IMR-90 (cell line): Measurements from ENCODE around the gene NUDT5. TPM values are rescaled to one million over a fixed set of nuclear protein-coding genes. Genes with fewer than 3 reads are reported as not detected.

Source experiments
- ATAC-seq: fragments of 200-7000 bp; cut with Tn5 transposase; 2 replicates; pipeline ENCODE4 v1.9.1; 2020; ENCODE audit warnings: low read depth, mild to moderate bottlenecking, moderate library complexity
- BruUV-seq: library from RNA; stranded (reverse); fragments of 400-500 nt; replicated peaks from 2 replicates; lab custom pipeline; 2021; lab: Mats Ljungman, UMichigan
- CTCF ChIA-PET: fragments of 300-600 bp; formaldehyde crosslinking; extraction: SDS; loops from one replicate; lab custom pipeline; 2021; ENCODE audit warnings: antibody characterized with exemption; lab: Yijun Ruan, JAX
- POLR2A ChIA-PET: fragments of 300-600 bp; sonication (Branson Sonifier 250); formaldehyde crosslinking; loops from one replicate; lab custom pipeline; 2022; ENCODE audit warnings: antibody characterized with exemption; ENCODE audit not compliant: unreplicated experiment; lab: Charles Lee
- DNase-seq: peaks from one replicate; pipeline ENCODE4 v3.0.0; 2013
- H2AFZ ChIP-seq: replicated peaks from 2 replicates; pipeline ENCODE3; 2013; ENCODE audit warnings: low read length, mild to moderate bottlenecking; ENCODE audit not compliant: poor library complexity
- H2AK5ac ChIP-seq: 2 replicates; pipeline ENCODE4 v1.6.1; 2013; ENCODE audit warnings: low read depth, low read length, inconsistent platforms
- H2AK9ac ChIP-seq: replicated peaks from 2 replicates; pipeline ENCODE3; 2013; ENCODE audit warnings: mild to moderate bottlenecking, low read depth, low read length, moderate library complexity; ENCODE audit not compliant: poor library complexity
- H2BK120ac ChIP-seq: 2 replicates; pipeline ENCODE4 v1.6.1; 2013; ENCODE audit warnings: low read depth, low read length, inconsistent platforms
- H2BK15ac ChIP-seq: 3 replicates; pipeline ENCODE4 v1.6.1; 2013; ENCODE audit warnings: low read depth, low read length, inconsistent platforms
- H2BK20ac ChIP-seq: 2 replicates; pipeline ENCODE4 v1.6.1; 2013; ENCODE audit warnings: low read depth, mild to moderate bottlenecking, inconsistent platforms, low read length, moderate library complexity
- H2BK5ac ChIP-seq: 2 replicates; pipeline ENCODE4 v1.6.1; 2013; ENCODE audit warnings: mild to moderate bottlenecking, low read depth, low read length, inconsistent platforms; ENCODE audit not compliant: poor library complexity, severe bottlenecking
- H3K14ac ChIP-seq: replicated peaks from 2 replicates; pipeline ENCODE4 v1.6.1; 2013; ENCODE audit warnings: low read depth, low read length, inconsistent platforms
- H3K18ac ChIP-seq: 2 replicates; pipeline ENCODE4 v1.6.1; 2013; ENCODE audit warnings: low read depth, low read length, control low read depth
- H3K23ac ChIP-seq: 2 replicates; pipeline ENCODE4 v1.6.1; 2013; ENCODE audit warnings: low read depth, low read length, inconsistent platforms
- H3K27ac ChIP-seq: 2 replicates; pipeline ENCODE4 v1.5.1; 2013; ENCODE audit warnings: mild to moderate bottlenecking, control low read depth, low read length; ENCODE audit not compliant: insufficient read depth
- H3K27me3 ChIP-seq: 2 replicates; pipeline ENCODE4 v1.6.1; 2013; ENCODE audit warnings: low read length; ENCODE audit not compliant: control insufficient read depth, insufficient read depth
- H3K36me3 ChIP-seq: 2 replicates; pipeline ENCODE4 v1.6.1; 2013; ENCODE audit warnings: low read length, mixed read lengths; ENCODE audit not compliant: control insufficient read depth, insufficient read depth
- H3K4ac ChIP-seq: 2 replicates; pipeline ENCODE4 v1.6.1; 2013; ENCODE audit warnings: low read depth, low read length, inconsistent platforms
- H3K4me1 ChIP-seq: 2 replicates; pipeline ENCODE4 v1.6.1; 2013; ENCODE audit warnings: low read length, mixed read lengths; ENCODE audit not compliant: control insufficient read depth, insufficient read depth
- H3K4me2 ChIP-seq: 2 replicates; pipeline ENCODE4 v1.6.1; 2013; ENCODE audit warnings: low read depth, mild to moderate bottlenecking, control low read depth, low read length, moderate library complexity
- H3K4me3 ChIP-seq: 2 replicates; pipeline ENCODE4 v1.5.1; 2013; ENCODE audit warnings: low read depth, mild to moderate bottlenecking, control low read depth, low read length, moderate library complexity; ENCODE audit not compliant: insufficient read depth
- H3K56ac ChIP-seq: 2 replicates; pipeline ENCODE4 v1.6.1; 2013; ENCODE audit warnings: low read length, inconsistent platforms; ENCODE audit not compliant: insufficient read depth; ENCODE audit errors: extremely low read depth
- H3K79me1 ChIP-seq, 2 experiments: 2 replicates each; pipeline ENCODE4 v1.6.1; 2013; ENCODE audit warnings: low read length in 2 of 2, inconsistent platforms in 1 of 2, low read depth in 1 of 2
- H3K9ac ChIP-seq: 2 replicates; pipeline ENCODE4 v1.6.1; 2013; ENCODE audit warnings: low read depth, low read length, control low read depth
- H3K9me1 ChIP-seq: 2 replicates; pipeline ENCODE4 v1.6.1; 2013; ENCODE audit warnings: low read length, inconsistent platforms; ENCODE audit not compliant: insufficient read depth
- H3K9me3 ChIP-seq: 2 replicates; pipeline ENCODE4 v1.6.1; 2013; ENCODE audit warnings: low read length; ENCODE audit not compliant: control insufficient read depth, insufficient read depth
- H4K20me1 ChIP-seq: 2 replicates; pipeline ENCODE4 v1.6.1; 2013; ENCODE audit warnings: low read length, inconsistent platforms; ENCODE audit not compliant: insufficient read depth
- H4K5ac ChIP-seq: 2 replicates; pipeline ENCODE4 v1.6.1; 2013; ENCODE audit warnings: mild to moderate bottlenecking, low read depth, low read length, control low read depth
- H4K8ac ChIP-seq, 2 experiments: 2 replicates each; pipeline ENCODE4 v1.6.1; 2013; ENCODE audit warnings: low read depth in 2 of 2, low read length in 2 of 2, control low read depth in 1 of 2, inconsistent platforms in 1 of 2
- H4K91ac ChIP-seq: 2 replicates; pipeline ENCODE4 v1.6.1; 2013; ENCODE audit warnings: low read depth, low read length, inconsistent platforms; ENCODE audit not compliant: insufficient read depth
- BHLHE40 ChIP-seq: fragments of 150-350 bp; IDR thresholded peaks from 2 replicates; pipeline ENCODE4 v1.6.1; 2016; ENCODE audit warnings: mild to moderate bottlenecking, low read depth, low read length
- CEBPB ChIP-seq: IDR thresholded peaks from 2 replicates; pipeline ENCODE4 v1.6.1; 2012; ENCODE audit warnings: low read depth, low read length, improper control_type of control experiment
- CHD1 ChIP-seq: IDR thresholded peaks from 2 replicates; pipeline ENCODE4 v1.6.1; 2012; ENCODE audit warnings: low read depth, low read length, improper control_type of control experiment
- FOS ChIP-seq: fragments of 150-350 bp; IDR thresholded peaks from 2 replicates; pipeline ENCODE4 v1.6.1; 2016; ENCODE audit warnings: low read depth, low read length
- MAFK ChIP-seq: IDR thresholded peaks from 2 replicates; pipeline ENCODE4 v1.6.1; 2012; ENCODE audit warnings: low read depth, low read length, improper control_type of control experiment
- MXI1 ChIP-seq: IDR thresholded peaks from 2 replicates; pipeline ENCODE4 v1.6.1; 2012; ENCODE audit warnings: low read depth, mild to moderate bottlenecking, low read length, moderate library complexity, borderline replicate concordance
- POLR2A ChIP-seq: IDR thresholded peaks from 2 replicates; pipeline ENCODE4 v1.6.1; 2012; ENCODE audit warnings: mild to moderate bottlenecking, low read depth, low read length
- RAD21 ChIP-seq: IDR thresholded peaks from 2 replicates; pipeline ENCODE4 v1.6.1; 2012; ENCODE audit warnings: low read length, improper control_type of control experiment
- RCOR1 ChIP-seq: IDR thresholded peaks from 2 replicates; pipeline ENCODE4 v1.6.1; 2012; ENCODE audit warnings: mild to moderate bottlenecking, low read length, improper control_type of control experiment; ENCODE audit not compliant: insufficient replicate concordance
- SMC3 ChIP-seq: fragments of 150-350 bp; IDR thresholded peaks from 2 replicates; pipeline ENCODE4 v1.6.1; 2016; ENCODE audit warnings: low read depth, mild to moderate bottlenecking, antibody characterized with exemption, low read length, moderate library complexity
- USF2 ChIP-seq: fragments of 150-350 bp; IDR thresholded peaks from 2 replicates; pipeline ENCODE4 v1.6.1; 2017; ENCODE audit warnings: mild to moderate bottlenecking, antibody characterized with exemption, low read length, low read depth
- WGBS, 2 experiments: methylation state at CpG; one replicate each; pipeline versions ENCODE4 v1.1.5 to v1.1.7; 2013; ENCODE audit warnings: missing lambda C conversion rate in 2 of 2; ENCODE audit not compliant: insufficient read length in 1 of 2; ENCODE audit errors: extremely low coverage in 2 of 2; 5-methylcytosine and 5-hydroxymethylcytosine counted together
- dilution Hi-C: fragments of 300-500 bp; cut with HindIII; formaldehyde crosslinking; loops from one replicate; pipeline ENCODE4 v1.14.3; 2018; ENCODE audit warnings: low sequenced_read_pairs; ENCODE audit not compliant: unreplicated experiment
- in situ Hi-C: fragments of 300-500 bp; cut with MboI; formaldehyde crosslinking; loops from 3 replicates; pipeline ENCODE4 v1.14.3; 2019; ENCODE audit warnings: low sequenced_read_pairs, inconsistent platforms, mixed read lengths
- intact Hi-C: fragments of 100-400 bp; cut with micrococcal nuclease; formaldehyde crosslinking; loops from 2 replicates; pipeline ENCODE4 v1.10.0; 2022
- polyA plus RNA-seq, 3 experiments: library from polyadenylated mRNA; depleted of rRNA; stranded (reverse); fragments of >200 nt; gene quantifications; 2 replicates each; pipeline ENCODE4 v1.2.3, GENCODE V29; 2012; ENCODE audit warnings: low replicate concordance in 1 of 3
- total RNA-seq: library from RNA; depleted of rRNA; stranded (reverse); fragments of >200 nt; gene quantifications from 2 replicates; pipeline ENCODE4 v1.2.3, GENCODE V29; 2012
- TF ChIP-seq, protein P1 (sequence below): conservative IDR thresholded peaks from 2 replicates; pipeline ENCODE4 v1.5.1; 2012; ENCODE audit warnings: mild to moderate bottlenecking, low read depth, low read length, improper control_type of control experiment
- TF ChIP-seq, protein P2 (sequence below): fragments of 150-350 bp; IDR thresholded peaks from 2 replicates; pipeline ENCODE4 v1.6.1; 2016; ENCODE audit warnings: low read depth, mild to moderate bottlenecking, low read length, moderate library complexity, borderline replicate concordance

Gene NUDT5
- total and polyA plus RNA-seq, 2 of the 4 experiments (the other 2 are of a cell fraction), result 70.1 to 74.6 TPM

GRCh38 chr10:12184165-12184564 lies 11.5 kb downstream of the NUDT5 start:
- Histone ChIP-seq H2BK5ac (no peak overlapping the region), H3K56ac (no peak overlapping the region), H3K18ac (no peak overlapping the region), H3K4ac (no peak overlapping the region), H3K4me1 (no peaks in the 10 kb centered on the region), H3K9me1 (0 out of 2 replicates have a peak, but pooled peaks cover 6% of the 10 kb centered on the region), H2BK15ac (no peak overlapping the region), H2AK5ac (no peak overlapping the region), H4K91ac (no peak overlapping the region), H3K9ac (no peak overlapping the region), H3K23ac (no peak overlapping the region), H2AFZ (no peak overlapping the region), H2BK120ac (no peak overlapping the region), H3K27me3 (no peaks in the 10 kb centered on the region), H4K8ac (no peak overlapping the region), H4K5ac (no peak overlapping the region), H2AK9ac (no peak overlapping the region), H3K14ac (no peak overlapping the region), H4K20me1 (0 out of 2 replicates have a peak, but pooled peaks cover 1% of the 10 kb centered on the region), H3K4me2 (no peak overlapping the region), H3K4me3 (no peak overlapping the region), H3K27ac (no peak overlapping the region), H3K36me3 (peaks cover 21% of the 10 kb centered on the region), H3K79me1 (peaks cover 30 to 31% of the 10 kb centered on the region in 2 experiments), H2BK20ac (no peak overlapping the region), H3K9me3 (no peaks in the 10 kb centered on the region)
- intact Hi-C loops (no loop called here), in situ Hi-C loops (no loop called here), dilution Hi-C loops (no loop called here)
- no peak for ATAC-seq
- no peak for TF ChIP-seq BHLHE40
- TF ChIP-seq FOS, result no peak
- no peak for TF ChIP-seq RCOR1
- no peak for TF ChIP-seq MXI1
- no peak for TF ChIP-seq CEBPB
- no peak for TF ChIP-seq MAFK
- TF ChIP-seq, protein P1, sequence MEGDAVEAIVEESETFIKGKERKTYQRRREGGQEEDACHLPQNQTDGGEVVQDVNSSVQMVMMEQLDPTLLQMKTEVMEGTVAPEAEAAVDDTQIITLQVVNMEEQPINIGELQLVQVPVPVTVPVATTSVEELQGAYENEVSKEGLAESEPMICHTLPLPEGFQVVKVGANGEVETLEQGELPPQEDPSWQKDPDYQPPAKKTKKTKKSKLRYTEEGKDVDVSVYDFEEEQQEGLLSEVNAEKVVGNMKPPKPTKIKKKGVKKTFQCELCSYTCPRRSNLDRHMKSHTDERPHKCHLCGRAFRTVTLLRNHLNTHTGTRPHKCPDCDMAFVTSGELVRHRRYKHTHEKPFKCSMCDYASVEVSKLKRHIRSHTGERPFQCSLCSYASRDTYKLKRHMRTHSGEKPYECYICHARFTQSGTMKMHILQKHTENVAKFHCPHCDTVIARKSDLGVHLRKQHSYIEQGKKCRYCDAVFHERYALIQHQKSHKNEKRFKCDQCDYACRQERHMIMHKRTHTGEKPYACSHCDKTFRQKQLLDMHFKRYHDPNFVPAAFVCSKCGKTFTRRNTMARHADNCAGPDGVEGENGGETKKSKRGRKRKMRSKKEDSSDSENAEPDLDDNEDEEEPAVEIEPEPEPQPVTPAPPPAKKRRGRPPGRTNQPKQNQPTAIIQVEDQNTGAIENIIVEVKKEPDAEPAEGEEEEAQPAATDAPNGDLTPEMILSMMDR, result no peak
- no peak for TF ChIP-seq RAD21
- no peak for TF ChIP-seq CHD1
- TF ChIP-seq SMC3, result no peak
- no peak for TF ChIP-seq POLR2A
- TF ChIP-seq, protein P2, sequence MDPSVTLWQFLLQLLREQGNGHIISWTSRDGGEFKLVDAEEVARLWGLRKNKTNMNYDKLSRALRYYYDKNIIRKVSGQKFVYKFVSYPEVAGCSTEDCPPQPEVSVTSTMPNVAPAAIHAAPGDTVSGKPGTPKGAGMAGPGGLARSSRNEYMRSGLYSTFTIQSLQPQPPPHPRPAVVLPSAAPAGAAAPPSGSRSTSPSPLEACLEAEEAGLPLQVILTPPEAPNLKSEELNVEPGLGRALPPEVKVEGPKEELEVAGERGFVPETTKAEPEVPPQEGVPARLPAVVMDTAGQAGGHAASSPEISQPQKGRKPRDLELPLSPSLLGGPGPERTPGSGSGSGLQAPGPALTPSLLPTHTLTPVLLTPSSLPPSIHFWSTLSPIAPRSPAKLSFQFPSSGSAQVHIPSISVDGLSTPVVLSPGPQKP, result no peak
- TF ChIP-seq USF2, result no peak
- no peak for DNase-seq
- WGBS, 2 experiments, result no CpG with 5 or more reads among the region's 7 CpGs
- ChIA-PET CTCF (no interaction called here), POLR2A (no interaction called here)
- no TSS peak for BruUV-seq
